Measurements from ENCODE around the gene C11orf86.

The C11orf86 gene

DNA sequence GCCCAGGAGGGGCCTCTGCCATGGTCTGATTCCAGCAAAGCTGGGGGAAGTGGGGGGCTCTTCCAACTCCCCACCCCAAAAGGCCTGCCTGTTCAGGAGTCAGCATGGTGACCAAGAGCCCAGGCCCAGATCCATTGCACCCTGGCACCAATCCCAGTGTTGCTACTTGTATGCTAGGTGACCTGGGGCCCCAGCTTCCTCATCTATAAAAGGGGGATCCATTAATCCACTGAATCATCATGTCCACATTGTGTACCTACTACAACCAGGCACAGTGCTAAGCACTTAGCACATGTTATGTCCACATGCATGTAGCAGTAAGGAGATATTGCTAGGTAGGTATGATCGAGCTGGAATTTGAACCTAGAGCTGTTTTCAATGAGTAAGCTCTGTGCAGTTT, 49.9 kb downstream of the C11orf86 start:
- TF ChIP-seq, protein P1, sequence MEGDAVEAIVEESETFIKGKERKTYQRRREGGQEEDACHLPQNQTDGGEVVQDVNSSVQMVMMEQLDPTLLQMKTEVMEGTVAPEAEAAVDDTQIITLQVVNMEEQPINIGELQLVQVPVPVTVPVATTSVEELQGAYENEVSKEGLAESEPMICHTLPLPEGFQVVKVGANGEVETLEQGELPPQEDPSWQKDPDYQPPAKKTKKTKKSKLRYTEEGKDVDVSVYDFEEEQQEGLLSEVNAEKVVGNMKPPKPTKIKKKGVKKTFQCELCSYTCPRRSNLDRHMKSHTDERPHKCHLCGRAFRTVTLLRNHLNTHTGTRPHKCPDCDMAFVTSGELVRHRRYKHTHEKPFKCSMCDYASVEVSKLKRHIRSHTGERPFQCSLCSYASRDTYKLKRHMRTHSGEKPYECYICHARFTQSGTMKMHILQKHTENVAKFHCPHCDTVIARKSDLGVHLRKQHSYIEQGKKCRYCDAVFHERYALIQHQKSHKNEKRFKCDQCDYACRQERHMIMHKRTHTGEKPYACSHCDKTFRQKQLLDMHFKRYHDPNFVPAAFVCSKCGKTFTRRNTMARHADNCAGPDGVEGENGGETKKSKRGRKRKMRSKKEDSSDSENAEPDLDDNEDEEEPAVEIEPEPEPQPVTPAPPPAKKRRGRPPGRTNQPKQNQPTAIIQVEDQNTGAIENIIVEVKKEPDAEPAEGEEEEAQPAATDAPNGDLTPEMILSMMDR (conservative IDR thresholded peaks at IDR 0.05; ENCODE audit: low read length), result no peak
- no peak for TF ChIP-seq EZH2phosphoT487 (IDR thresholded peaks at IDR 0.05; ENCODE audit: borderline replicate concordance)

DNA sequence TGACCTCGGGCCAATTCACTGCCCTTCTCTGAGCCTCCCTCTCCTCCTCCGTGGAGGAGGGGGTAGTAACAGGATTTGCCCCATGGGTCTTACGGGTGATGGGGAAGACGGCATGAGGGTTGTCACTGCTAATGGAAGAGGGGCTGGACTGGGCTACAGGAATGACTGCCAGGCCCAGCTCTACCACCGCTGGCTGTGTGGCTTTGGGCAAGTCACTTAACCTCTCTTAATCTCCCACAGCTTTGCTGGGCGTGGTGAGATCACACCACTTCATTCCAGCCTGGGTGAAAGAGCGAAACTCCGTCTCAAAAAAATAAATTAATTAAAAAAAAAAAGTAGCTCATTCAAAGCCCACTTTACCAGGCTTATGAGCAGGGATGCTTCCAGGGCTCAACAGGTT, 50.6 kb downstream of the C11orf86 start:
- no peak for TF ChIP-seq EZH2phosphoT487 (IDR thresholded peaks at IDR 0.05; ENCODE audit: borderline replicate concordance)
- TF ChIP-seq, protein P1 (conservative IDR thresholded peaks at IDR 0.05; ENCODE audit: low read length), result no peak
- no peaks in the 10 kb centered on the region for H3K79me2 ChIP-seq (ENCODE audit: insufficient read depth, low read length)
- no peaks in the 10 kb centered on the region for H3F3A ChIP-seq (ENCODE audit: low read depth)
- H3K4me3 ChIP-seq (ENCODE audit: low read length, poor library complexity, severe bottlenecking), result no peak overlapping the region
- peaks cover 37% of the 10 kb centered on the region for H3K4me1 ChIP-seq (ENCODE audit: insufficient read depth, low read length, poor library complexity, severe bottlenecking)
- no peaks in the 10 kb centered on the region for H3K27me3 ChIP-seq (ENCODE audit: insufficient read depth, low read length, poor library complexity, severe bottlenecking)
- no peaks in the 10 kb centered on the region for H3K9me3 ChIP-seq (ENCODE audit: insufficient read depth, low read depth, low read length)
- no peaks in the 10 kb centered on the region for H4K20me1 ChIP-seq (ENCODE audit: insufficient read depth, low read length, poor library complexity, severe bottlenecking)
- H3K9me2 ChIP-seq (replicated peaks; ENCODE audit: low read depth, low read length), result no peaks in the 10 kb centered on the region
- no peak overlapping the region for H3K9ac ChIP-seq (ENCODE audit: low read depth, low read length, poor library complexity, severe bottlenecking)
- H3K36me3 ChIP-seq (ENCODE audit: insufficient read depth, low read length), result no peaks in the 10 kb centered on the region
- H3K4me2 ChIP-seq (ENCODE audit: low read depth, low read length, poor library complexity, severe bottlenecking), result no peak overlapping the region
- no peak overlapping the region for H2AFZ ChIP-seq (ENCODE audit: low read length)

More for the DNA sequence above, 49.9 kb downstream of the C11orf86 start:
- H3K79me2 ChIP-seq (ENCODE audit: insufficient read depth, low read length), result no peaks in the 10 kb centered on the region
- H3K27me3 ChIP-seq (ENCODE audit: insufficient read depth, low read length, poor library complexity, severe bottlenecking), result no peaks in the 10 kb centered on the region
- H2AFZ ChIP-seq (ENCODE audit: low read length), result no peak overlapping the region
- peaks cover 37% of the 10 kb centered on the region for H3K4me1 ChIP-seq (ENCODE audit: insufficient read depth, low read length, poor library complexity, severe bottlenecking)
- H4K20me1 ChIP-seq (ENCODE audit: insufficient read depth, low read length, poor library complexity, severe bottlenecking), result no peaks in the 10 kb centered on the region
- no peaks in the 10 kb centered on the region for H3K9me2 ChIP-seq (replicated peaks; ENCODE audit: low read depth, low read length)
- peak overlapping the region; percentile 53 for H3K4me3 ChIP-seq (ENCODE audit: low read length, poor library complexity, severe bottlenecking)
- H3K9me3 ChIP-seq (ENCODE audit: insufficient read depth, low read depth, low read length), result no peaks in the 10 kb centered on the region
- H3K9ac ChIP-seq (ENCODE audit: low read depth, low read length, poor library complexity, severe bottlenecking), result no peak overlapping the region
- peak overlapping the region; percentile 69 for H3K4me2 ChIP-seq (ENCODE audit: low read depth, low read length, poor library complexity, severe bottlenecking)
- H3K36me3 ChIP-seq (ENCODE audit: insufficient read depth, low read length), result no peaks in the 10 kb centered on the region
- H3F3A ChIP-seq (ENCODE audit: low read depth), result no peaks in the 10 kb centered on the region

Measured in Loucy (cell line).